ENCODE results near the gene ZNF777. TPM values are rescaled to one million over a fixed set of nuclear protein-coding genes. Genes with fewer than 3 reads are reported as not detected.

ZNF777 gene
- total and polyA plus RNA-seq, 2 donors (not counting 1 experiment from before 2014, with no cell fraction given): 4.1 to 4.9 TPM

GRCh38 chr7:149473251-149473650, 12.4 kb upstream of the ZNF777 start:
- Histone ChIP-seq H4K20me1 (ENCODE audit: control insufficient read depth, extremely low read depth, insufficient read depth, low read length) (no peaks in the 10 kb centered on the region), H3K4me1 (ENCODE audit: control insufficient read depth, extremely low read depth, insufficient read depth, low read length) (no peaks in the 10 kb centered on the region), H3K36me3 (ENCODE audit: control insufficient read depth, insufficient read depth, low read length) (peaks cover 24% of the 10 kb centered on the region), H2AFZ (ENCODE audit: low read length) (no peak overlapping the region), H3K4me3 (replicated peaks in 1 of 4; ENCODE audit: control extremely low read depth in 1 of 4, insufficient read depth in 1 of 4, low read depth in 3 of 4, low read length in 4 of 4) (no peak overlapping the region), H3K4me2 (ENCODE audit: extremely low read depth, insufficient read depth, low read length) (no peak overlapping the region), H3K79me2 (ENCODE audit: control insufficient read depth, insufficient read depth, low read length) (no peaks in the 10 kb centered on the region), H3K9ac (ENCODE audit: insufficient read depth, low read length) (no peak overlapping the region), H3K9me3 (ENCODE audit: control insufficient read depth, insufficient read depth, low read depth, low read length) (no peaks in the 10 kb centered on the region), H3K27ac (ENCODE audit: insufficient read depth, low read length) (no peak overlapping the region), H3K27me3 (ENCODE audit: control insufficient read depth, insufficient read depth, low read length) (no peaks in the 10 kb centered on the region)
- no peak for DNase-seq (ENCODE audit: low read depth in 2 of 2)
- TF ChIP-seq EZH2 (IDR thresholded peaks at IDR 0.05; ENCODE audit: low read length, missing control alignments): no peak
- no peak for TF ChIP-seq CTCF (conservative IDR thresholded peaks at IDR 0.05 in 1 of 2, IDR thresholded peaks at IDR 0.05 in 1 of 2; ENCODE audit: low read depth in 1 of 2, low read length in 2 of 2)

- H3K27ac ChIP-seq (ENCODE audit: insufficient read depth, low read length): no peak overlapping the region
- peaks cover 14% of the 10 kb centered on the region for H3K36me3 ChIP-seq (ENCODE audit: control insufficient read depth, insufficient read depth, low read length)
- DNase-seq (ENCODE audit: low read depth in 2 of 2): no peak
- H3K9me3 ChIP-seq (ENCODE audit: control insufficient read depth, insufficient read depth, low read depth, low read length): no peaks in the 10 kb centered on the region
- H4K20me1 ChIP-seq (ENCODE audit: control insufficient read depth, extremely low read depth, insufficient read depth, low read length): no peaks in the 10 kb centered on the region
- no peak overlapping the region for H3K9ac ChIP-seq (ENCODE audit: insufficient read depth, low read length)
- H3K4me3 ChIP-seq (replicated peaks in 1 of 4; ENCODE audit: control extremely low read depth in 1 of 4, insufficient read depth in 1 of 4, low read depth in 3 of 4, low read length in 4 of 4): no peak overlapping the region
- H3K4me2 ChIP-seq (ENCODE audit: extremely low read depth, insufficient read depth, low read length): no peak overlapping the region
- no peak for TF ChIP-seq EZH2 (IDR thresholded peaks at IDR 0.05; ENCODE audit: low read length, missing control alignments)
- TF ChIP-seq CTCF (conservative IDR thresholded peaks at IDR 0.05 in 1 of 2, IDR thresholded peaks at IDR 0.05 in 1 of 2; ENCODE audit: low read depth in 1 of 2, low read length in 2 of 2): no peak
- no peak overlapping the region for H2AFZ ChIP-seq (ENCODE audit: low read length)
- no peaks in the 10 kb centered on the region for H3K79me2 ChIP-seq (ENCODE audit: control insufficient read depth, insufficient read depth, low read length)
- H3K4me1 ChIP-seq (ENCODE audit: control insufficient read depth, extremely low read depth, insufficient read depth, low read length): no peaks in the 10 kb centered on the region
- H3K27me3 ChIP-seq (ENCODE audit: control insufficient read depth, insufficient read depth, low read length): no peaks in the 10 kb centered on the region
Observed at GRCh38 chr7:149471289-149471953, 10.6 kb upstream of the ZNF777 start.

GRCh38 chr7:149469806-149470205, 8.9 kb upstream of the ZNF777 start:
- Histone ChIP-seq H3K79me2 (ENCODE audit: control insufficient read depth, insufficient read depth, low read length) (no peaks in the 10 kb centered on the region), H3K27ac (ENCODE audit: insufficient read depth, low read length) (no peak overlapping the region), H3K9ac (ENCODE audit: insufficient read depth, low read length) (no peak overlapping the region), H4K20me1 (ENCODE audit: control insufficient read depth, extremely low read depth, insufficient read depth, low read length) (no peaks in the 10 kb centered on the region), H3K27me3 (ENCODE audit: control insufficient read depth, insufficient read depth, low read length) (no peaks in the 10 kb centered on the region), H3K4me1 (ENCODE audit: control insufficient read depth, extremely low read depth, insufficient read depth, low read length) (no peaks in the 10 kb centered on the region), H2AFZ (ENCODE audit: low read length) (no peak overlapping the region), H3K4me3 (replicated peaks in 1 of 4; ENCODE audit: control extremely low read depth in 1 of 4, insufficient read depth in 1 of 4, low read depth in 3 of 4, low read length in 4 of 4) (no peak overlapping the region), H3K36me3 (ENCODE audit: control insufficient read depth, insufficient read depth, low read length) (peaks cover 9% of the 10 kb centered on the region), H3K4me2 (ENCODE audit: extremely low read depth, insufficient read depth, low read length) (no peak overlapping the region), H3K9me3 (ENCODE audit: control insufficient read depth, insufficient read depth, low read depth, low read length) (no peaks in the 10 kb centered on the region)
- no peak for TF ChIP-seq CTCF (conservative IDR thresholded peaks at IDR 0.05 in 1 of 2, IDR thresholded peaks at IDR 0.05 in 1 of 2; ENCODE audit: low read depth in 1 of 2, low read length in 2 of 2)
- no peak for TF ChIP-seq EZH2 (IDR thresholded peaks at IDR 0.05; ENCODE audit: low read length, missing control alignments)
- DNase-seq (ENCODE audit: low read depth in 2 of 2): no peak

All from fibroblast of lung (primary cell).